ENCODE results near the gene OSBP.
"Not testable (repeated sequence)": the region's sequence is repeated elsewhere in the genome, so short reads cannot be mapped to it uniquely, and the experiment has no call there.

The OSBP gene, protein sequence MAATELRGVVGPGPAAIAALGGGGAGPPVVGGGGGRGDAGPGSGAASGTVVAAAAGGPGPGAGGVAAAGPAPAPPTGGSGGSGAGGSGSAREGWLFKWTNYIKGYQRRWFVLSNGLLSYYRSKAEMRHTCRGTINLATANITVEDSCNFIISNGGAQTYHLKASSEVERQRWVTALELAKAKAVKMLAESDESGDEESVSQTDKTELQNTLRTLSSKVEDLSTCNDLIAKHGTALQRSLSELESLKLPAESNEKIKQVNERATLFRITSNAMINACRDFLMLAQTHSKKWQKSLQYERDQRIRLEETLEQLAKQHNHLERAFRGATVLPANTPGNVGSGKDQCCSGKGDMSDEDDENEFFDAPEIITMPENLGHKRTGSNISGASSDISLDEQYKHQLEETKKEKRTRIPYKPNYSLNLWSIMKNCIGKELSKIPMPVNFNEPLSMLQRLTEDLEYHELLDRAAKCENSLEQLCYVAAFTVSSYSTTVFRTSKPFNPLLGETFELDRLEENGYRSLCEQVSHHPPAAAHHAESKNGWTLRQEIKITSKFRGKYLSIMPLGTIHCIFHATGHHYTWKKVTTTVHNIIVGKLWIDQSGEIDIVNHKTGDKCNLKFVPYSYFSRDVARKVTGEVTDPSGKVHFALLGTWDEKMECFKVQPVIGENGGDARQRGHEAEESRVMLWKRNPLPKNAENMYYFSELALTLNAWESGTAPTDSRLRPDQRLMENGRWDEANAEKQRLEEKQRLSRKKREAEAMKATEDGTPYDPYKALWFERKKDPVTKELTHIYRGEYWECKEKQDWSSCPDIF

DNA sequence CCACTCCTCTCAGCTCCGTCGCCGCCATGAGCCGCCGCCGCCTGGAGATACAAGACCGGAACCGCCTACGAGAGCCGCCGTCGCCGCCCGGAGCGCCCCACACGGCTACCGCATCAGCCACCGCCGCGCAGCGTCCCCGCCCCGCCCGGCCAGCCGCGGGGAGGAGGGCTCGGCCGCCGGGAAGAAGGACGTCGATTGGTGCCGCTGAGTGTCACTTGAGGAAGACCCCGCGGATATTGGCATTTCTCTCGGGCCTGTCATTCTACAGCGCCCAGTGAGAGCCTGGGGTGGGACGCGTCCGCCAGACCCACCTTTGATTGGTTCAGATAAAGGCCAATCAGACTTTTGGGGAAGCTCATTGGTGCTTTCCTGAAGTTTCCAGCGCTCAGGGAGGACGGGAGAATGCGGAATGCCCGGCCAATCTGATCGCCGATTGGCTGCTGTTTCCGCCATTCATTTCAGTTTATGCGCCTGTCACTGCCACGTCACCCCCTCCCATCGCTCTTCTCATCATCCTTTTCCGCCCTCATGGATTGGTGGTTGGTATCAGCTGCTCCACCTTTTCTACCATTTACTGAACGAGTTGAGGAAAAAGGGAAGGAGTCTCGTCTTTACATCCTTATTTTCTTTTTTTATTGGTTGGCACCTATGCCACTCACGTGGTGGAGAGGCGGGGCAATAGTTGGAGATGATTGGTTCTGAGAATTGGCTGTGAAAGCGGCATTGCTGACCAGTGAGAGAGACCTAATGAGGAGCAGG lies at the start of gene OSBP:
Gene OSBP, minus strand, starts transcription at position 138 of the 759 bp plus-strand sequence. Its CDS starts 110 bp downstream, at position 28.
- peak; percentile 100 for DNase-seq (ENCODE audit: low spot score)

DNA sequence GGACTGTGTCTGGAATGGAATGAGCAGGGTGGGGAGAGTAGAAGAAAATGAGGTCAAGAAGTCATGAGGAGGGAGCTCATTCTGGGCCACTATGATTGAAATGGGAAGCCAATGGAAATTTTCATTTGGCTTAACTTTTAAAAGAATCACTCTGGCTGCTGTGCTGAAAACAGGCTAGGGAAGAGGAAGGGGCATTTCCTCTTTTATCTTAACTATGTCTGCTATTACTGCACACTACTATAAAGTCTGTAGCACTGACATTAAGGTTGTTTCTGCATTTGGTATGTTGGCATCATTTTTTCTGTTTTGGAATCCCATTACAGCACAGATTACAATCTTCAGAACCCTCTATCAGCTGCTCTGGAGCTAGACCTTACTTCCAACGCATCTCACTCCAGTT lies 45.0 kb upstream of the OSBP start:
- DNase-seq (ENCODE audit: low spot score) = no peak

DNA sequence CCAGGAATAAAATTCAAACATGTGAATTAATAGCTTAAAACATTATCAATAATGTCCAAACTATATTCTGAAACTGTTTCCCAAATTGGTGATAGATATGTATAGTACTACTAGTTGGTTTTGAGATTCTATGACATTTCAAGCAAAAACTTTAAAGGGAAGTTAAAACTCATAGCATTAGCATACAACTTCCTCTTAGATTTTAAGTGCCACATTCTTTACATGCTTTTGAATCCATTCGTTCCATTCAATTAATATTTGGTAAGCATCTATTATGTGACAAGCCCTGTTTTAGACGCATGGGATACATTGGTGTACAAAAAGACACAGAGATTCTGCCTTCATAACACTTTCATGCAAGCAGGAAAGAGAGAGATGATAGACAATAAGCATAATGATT lies 44.4 kb upstream of the OSBP start:
- DNase-seq (ENCODE audit: low spot score) = no peak

DNA sequence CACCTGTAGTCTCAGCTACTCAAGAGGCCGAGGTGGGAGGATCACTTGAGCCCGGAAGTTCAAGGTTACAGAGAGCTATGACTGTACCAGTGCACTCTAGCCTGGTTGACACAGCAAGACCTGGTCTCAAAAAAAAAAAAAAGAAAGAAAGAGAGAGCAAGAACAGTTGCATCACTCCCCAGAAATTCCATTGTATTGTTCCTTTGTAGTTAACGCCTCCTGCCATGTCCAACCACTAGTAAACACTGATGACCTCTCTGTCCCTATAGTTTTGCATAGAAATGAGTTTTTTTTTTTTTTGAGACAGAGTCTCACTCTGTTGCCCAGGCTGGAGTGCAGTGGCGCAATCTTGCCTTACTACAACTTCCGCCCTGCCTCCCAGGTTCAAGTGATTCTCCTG lies 42.5 kb upstream of the OSBP start:
- no peak for DNase-seq (ENCODE audit: low spot score)

DNA sequence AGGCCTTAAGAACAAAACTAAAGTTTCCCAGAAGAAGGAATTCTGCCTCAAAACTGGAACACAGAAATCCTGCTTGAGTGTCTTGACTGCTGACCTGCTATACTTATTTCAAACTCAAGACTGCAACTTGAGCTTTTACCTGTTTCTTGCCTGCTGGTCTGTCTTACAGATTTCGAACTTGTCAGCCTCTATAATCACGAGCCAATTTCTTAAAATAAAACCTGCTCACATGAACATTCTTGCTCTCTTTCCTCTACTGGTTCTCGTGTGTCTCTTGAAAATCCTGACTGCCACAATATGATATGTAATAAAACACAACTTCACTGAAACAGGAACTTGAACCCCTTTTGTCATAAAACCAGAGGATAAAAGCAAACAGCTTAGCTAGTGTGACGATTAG lies 39.3 kb upstream of the OSBP start:
- DNase-seq (ENCODE audit: low spot score) = no peak

DNA sequence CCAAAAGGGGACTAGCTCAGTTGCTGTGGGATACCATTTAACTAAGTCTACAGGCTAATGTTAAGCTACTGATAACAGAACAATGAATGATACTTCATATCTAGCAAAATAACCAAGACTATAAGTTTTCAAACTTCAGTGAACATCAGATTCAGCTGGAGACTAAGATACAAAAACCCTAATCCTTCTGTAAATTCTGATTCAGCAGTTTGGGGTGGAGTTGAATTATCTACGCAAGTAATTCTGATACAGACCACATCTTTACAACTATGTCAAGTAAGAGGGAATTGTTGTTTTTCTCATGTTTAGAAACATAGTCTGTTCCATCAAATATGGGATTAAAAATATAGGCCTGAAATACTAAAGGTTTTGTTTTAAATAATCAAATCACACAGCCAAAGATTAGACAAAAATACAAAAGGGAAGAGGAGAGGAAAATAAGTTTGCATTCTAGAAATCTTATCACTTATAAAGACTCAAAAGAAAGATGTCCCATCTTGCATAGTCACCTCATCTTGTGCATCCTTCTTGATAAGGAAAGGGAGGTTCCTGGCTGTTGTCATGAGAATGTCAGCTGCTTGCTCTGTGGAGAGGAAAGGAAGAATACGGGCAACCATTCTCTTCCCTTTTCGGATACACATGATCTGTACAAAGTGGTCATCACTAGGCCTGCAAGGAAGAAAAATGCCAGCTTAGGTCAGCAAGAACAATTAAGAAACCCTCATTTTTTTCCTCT lies 31.8 kb upstream of the OSBP start:
- DNase-seq (ENCODE audit: low spot score) = no peak

DNA sequence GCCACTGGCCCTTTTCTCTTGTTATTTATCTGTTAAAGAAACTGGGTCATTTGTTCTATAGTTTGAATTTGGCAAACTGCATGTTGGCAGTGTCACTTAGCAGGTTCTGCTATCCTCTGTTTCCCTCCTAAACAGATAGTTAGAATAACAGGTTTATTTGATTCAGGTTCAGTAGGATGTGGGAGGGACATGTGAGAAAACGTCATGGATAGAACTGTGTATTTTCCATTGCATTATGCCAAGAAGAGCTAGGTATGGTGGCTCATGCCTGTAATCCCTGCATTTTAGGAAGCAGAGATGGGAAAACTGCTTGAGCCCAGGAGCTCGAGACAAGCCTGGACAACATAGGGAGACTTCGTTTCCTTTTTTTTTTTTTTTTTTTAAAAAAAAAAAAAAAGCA lies 29.0 kb upstream of the OSBP start:
- no peak for DNase-seq (ENCODE audit: low spot score)

DNA sequence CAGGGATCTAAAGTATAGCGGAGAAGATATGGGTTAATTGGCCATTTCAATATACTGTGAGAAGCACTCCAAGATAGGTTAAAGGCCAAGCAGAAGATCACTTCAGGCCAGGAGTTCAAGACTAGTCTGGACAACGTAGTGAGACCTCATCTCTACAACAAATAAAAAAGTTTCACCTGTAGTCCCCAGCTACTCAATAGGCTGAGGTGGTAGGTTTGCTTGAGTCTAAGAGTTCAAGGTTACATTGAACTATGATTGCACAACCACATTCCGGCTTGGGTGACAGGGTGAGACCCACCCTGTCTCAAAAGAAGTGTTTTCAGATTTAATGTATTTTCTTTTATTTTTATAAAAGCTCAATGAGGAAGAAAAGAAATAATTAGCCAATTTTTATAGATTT lies 27.8 kb upstream of the OSBP start:
- DNase-seq (ENCODE audit: low spot score) = peak; percentile 49

DNA sequence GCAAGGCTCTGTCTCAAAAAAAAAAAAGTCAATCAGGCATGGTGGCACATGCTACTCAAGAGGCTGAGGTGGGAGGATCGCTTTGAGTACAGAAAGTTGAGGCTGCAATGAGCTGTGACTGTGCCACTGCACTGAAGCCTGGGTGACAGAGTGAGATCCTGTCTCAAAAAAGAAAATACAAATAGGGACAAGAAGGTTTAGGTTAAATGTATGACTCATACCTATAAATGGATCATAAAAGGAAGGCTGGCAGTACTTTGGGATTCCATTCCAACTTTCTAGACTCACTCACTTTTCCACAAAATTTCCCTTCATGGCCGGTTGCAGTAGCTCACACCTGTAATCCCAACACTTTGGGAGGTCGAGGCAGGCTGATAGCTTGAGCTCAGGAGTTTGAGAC lies 25.6 kb upstream of the OSBP start:
- no peak for DNase-seq (ENCODE audit: low spot score)

DNA sequence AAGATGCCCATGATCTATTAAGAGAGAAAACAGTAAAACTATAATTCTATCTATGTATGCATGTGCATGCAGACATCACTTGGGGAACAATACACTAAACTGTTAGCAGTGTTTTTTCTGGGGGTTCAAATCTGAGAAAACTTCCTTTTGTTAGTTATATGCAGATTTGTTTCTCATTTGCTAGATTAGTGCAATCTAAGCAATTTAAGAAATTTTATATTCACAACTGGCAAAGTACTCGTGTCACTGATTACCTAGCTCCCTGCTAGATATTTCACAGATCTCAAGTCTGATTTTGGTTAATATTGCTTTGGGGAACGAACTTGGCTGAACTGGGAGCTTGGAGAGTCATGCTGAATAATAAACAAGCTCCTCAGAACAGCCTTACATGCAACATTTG lies 14.9 kb upstream of the OSBP start:
- DNase-seq (ENCODE audit: low spot score) = no peak

DNA sequence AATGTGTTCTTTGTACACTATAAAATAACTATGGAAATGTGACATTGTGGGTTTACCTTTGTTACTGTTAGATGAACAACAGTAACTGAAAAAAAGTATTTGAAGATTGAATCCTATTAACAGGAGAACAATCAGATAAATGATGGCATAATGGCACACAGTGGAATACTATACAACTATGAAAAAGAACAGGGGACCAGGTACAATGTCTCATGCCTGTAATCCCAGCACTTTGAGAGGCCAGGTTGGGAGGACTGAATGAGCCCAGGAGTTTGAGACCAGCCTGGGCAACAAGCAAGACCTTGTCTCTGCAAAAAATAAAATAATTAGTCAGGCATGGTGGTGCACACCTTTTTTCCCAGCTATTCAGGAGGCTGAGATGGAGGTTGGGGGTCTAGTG lies 14.4 kb upstream of the OSBP start:
- no peak for DNase-seq (ENCODE audit: low spot score)

DNA sequence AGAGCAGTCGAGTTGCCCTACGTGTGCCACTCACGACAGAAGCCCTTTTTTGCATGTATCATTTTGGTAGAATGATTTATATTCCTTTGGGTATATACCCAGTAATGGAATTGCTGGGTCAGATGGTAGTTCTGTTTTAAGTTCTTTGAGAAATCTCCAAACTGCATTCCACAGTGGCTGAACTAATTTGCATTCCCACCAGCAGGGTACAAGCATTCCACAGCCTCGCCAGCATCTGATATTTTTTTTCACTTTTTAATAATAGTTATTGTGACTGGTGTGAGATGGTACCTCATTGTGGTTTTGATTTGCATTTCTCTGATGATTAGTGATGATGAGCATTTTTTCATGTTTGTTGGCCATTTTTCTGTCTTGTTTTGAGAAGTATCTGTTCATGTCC lies 11.4 kb upstream of the OSBP start:
- DNase-seq (ENCODE audit: low spot score) = not testable (repeated sequence)

DNA sequence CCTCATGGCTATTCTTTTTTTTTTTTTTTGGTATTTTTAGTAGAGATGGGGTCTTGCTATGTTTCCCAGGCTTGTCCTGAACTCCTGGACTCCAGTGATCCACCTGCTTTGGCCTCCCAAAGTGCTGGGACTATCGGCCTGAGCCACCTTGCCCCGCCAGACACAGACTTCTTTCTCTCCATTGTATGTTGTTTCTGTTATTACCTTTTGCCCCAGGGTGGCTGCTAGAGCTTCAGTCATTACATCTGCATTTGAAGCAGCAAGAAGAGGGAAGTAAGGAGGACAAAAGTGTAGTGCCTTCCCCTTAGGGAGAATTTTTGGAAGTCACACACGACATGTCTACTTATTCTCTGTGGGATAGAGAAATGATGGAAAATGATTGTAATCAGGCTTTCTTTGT lies 10.1 kb upstream of the OSBP start:
- no peak for DNase-seq (ENCODE audit: low spot score)

DNA sequence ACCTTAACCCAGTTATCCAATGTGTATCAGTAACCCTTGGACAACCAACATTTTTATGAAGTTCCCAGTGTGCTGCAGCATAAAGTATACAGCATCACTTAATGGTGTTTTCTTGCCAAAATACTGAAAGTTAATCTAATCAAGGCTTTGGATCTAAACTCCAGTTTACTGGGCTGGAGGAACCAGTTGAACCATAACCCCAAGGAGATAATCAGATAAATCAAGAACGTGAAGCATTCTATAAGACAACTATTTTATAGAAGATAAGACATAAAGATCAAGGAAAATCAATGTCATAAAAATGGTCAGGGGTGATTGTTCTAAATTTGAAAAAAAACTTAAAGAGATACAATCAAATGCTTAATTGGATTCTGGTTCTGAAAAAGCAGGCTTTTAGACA lies 2.3 kb upstream of the OSBP start:
- no peak for DNase-seq (ENCODE audit: low spot score)

DNA sequence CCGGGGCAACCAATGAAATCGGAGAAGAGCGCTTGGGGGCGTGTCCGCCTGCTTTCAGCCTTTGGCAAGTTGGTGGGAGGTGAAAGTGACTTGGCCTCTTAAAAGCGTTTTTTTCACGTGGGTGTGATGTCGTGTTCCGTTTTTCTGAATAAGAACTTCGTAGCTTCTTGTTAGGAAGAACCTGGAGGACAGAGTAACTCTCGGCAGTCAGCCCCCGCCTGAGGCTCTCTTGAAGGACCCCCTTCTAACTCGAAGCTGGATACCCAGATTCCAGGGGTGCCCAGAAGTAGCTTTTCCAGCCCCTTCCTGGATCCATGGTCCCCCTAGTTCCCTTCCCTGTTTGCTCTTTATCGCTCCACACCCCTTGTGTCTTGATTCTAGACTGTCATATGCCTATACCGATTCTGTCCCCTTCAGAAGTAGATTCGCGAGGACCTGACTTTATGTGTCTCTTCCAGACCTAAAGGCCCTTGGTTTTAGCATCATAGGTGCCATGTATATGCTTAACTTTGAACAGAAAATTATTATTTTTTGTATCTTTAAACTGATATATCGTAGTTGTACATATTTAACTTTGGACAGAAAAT lies 915 bp upstream of the OSBP start:
- no peak for DNase-seq (ENCODE audit: low spot score)

DNA sequence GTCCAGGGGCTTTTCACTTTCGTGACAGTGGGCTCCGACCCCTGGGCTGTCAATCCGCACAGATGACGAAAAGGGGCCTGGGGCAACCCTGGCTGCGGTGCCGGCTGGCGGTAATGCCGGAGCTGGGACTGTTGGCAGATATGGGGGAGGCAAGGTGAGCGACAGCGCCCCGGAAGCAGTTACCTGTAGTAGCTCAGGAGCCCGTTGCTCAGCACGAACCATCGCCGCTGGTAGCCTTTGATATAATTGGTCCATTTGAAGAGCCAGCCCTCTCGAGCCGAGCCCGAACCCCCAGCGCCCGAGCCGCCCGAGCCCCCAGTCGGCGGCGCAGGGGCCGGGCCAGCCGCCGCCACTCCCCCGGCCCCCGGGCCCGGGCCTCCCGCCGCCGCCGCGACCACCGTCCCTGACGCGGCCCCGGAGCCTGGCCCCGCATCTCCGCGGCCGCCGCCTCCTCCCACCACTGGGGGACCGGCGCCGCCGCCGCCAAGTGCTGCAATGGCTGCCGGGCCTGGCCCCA lies 396 bp downstream of the OSBP start:
- peak; percentile 70 for DNase-seq (ENCODE audit: low spot score)

DNA sequence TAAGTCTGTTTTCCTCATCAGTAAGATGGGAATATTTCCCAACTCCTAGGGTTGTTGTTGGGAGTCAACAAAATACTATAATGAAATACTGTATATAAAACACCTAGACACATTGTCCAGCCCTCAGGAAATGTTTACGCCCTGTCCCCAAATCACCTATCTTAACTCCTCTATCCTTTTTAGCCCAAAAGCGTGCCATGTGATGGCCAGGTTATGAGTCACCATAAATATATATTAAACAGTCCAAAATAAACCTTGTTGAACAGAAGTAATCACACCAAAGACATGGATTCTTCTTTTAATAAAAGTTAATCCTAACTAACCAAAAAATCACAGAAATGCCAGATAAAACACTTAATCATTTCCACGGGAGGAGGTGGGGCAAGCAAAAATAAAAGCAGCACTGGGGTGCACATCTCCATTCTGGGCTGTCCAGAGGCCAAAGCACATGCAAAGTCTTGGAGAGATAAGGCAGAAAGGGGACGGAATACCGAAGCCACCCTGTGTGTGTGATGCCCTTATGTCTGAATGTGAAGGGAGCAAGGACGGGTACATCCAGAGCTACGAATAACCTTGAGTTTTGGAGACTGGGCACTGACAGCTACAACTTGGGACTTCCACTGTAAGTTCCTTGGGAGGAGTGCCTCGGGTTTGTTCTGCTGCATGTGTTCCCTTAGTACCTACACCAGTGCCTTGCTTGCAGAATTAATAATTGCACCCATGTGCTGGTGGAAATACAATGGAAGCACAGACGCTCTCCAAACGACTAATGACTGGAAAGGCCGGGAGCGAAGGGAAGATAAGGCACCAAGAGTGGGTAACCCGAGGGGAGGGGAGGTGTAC lies 1.1 kb downstream of the OSBP start:
- no peak for DNase-seq (ENCODE audit: low spot score)

DNA sequence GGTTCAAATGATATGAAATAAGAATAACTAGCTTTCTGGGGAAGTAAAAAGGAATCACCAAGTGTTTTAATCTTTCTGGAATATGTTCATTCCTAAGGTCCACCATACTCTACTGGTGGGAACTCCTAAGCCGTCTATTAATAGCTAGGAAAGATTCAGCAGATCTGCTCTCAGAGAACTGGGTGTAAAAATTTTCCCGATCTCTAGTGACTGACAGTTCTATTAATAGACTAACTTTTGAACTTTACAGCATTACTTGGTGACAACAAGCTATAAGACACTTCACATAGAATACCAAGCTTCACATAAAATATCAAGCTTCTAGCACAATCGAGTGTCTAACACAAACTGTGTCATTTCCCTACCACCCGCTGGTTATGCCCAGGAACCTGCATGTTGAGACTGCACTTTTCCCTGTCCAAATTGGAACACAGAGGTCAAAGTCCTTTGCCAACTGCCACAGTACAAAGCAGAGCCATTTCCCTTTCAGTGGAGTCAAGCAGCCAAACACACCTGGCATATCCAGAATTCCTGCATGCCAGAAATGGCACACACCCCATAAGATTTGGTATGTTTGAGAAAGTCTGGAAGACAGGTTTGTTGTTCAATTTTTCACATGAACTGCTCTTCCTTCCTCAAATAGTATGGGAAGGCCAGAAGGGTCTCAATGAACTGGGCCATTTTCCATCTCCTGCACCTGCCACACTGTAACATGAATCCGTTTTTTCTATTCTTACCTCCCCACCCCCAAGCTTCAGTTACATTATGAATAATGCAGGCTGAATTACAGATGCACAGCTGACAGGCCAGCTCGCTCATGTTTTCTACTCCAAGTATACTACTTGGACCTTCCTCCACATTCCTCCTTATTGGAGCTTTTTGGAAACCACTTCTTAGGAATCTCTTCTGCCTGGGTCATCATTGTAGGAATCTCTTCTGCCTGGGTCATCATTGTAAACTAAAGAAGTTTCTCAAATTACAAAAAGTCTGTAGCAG lies 3.7 kb downstream of the OSBP start:
- peak; percentile 82 for DNase-seq (ENCODE audit: low spot score)

DNA sequence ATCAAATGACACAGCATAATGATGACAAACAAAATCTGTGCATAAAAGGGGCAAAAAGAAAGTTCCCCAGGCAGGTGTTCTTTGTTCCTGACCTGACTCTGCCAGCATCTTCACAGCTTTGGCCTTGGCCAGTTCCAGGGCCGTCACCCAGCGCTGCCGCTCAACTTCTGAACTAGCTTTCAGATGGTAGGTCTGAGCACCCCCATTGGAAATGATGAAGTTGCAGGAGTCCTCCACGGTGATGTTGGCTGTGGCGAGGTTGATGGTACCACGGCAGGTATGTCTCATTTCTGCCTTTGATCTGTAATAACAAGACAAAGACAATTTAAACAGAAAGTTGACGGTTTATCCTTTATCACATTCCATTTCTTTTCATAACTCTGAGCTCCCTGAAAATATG lies 5.3 kb downstream of the OSBP start:
- no peak for DNase-seq (ENCODE audit: low spot score)

Measured in HuH-7.5 (cell line).